ENCODE data around the gene OMG.

OMG gene

GRCh38 chr17:31321966-31322365 is 24.9 kb upstream of the OMG start:
- DNase-seq (ENCODE audit: low read depth), result no peak
- no peak for TF ChIP-seq CTCF (conservative IDR thresholded peaks at IDR 0.05; ENCODE audit: low read depth, low read length)
- no peak overlapping the region for H3K4me3 ChIP-seq (ENCODE audit: low read length)

- TF ChIP-seq CTCF (conservative IDR thresholded peaks at IDR 0.05; ENCODE audit: low read depth, low read length), result no peak
- DNase-seq (ENCODE audit: low read depth), result peak; percentile 23
- H3K4me3 ChIP-seq (ENCODE audit: low read length), result no peak within 1 kb of the TSS
Measured at GRCh38 chr17:31321481-31321880, 24.4 kb upstream of the OMG start, which contains the start of gene EVI2A. Gene EVI2A, minus strand, starts transcription at chr17:31321622. Its CDS starts 2,609 bp downstream, at chr17:31319013.

GRCh38 chr17:31320791-31321190 is 23.8 kb upstream of the OMG start:
- DNase-seq (ENCODE audit: low read depth), result no peak
- no peak overlapping the region for H3K4me3 ChIP-seq (ENCODE audit: low read length)
- TF ChIP-seq CTCF (conservative IDR thresholded peaks at IDR 0.05; ENCODE audit: low read depth, low read length), result no peak

- H3K4me3 ChIP-seq (ENCODE audit: low read length), result no peak overlapping the region
- no peak for DNase-seq (ENCODE audit: low read depth)
- TF ChIP-seq CTCF (conservative IDR thresholded peaks at IDR 0.05; ENCODE audit: low read depth, low read length), result no peak
Measured at GRCh38 chr17:31320241-31320640, 23.2 kb upstream of the OMG start.

GRCh38 chr17:31318851-31319661 is 22.0 kb upstream of the OMG start:
- H3K4me3 ChIP-seq (ENCODE audit: low read length), result no peak overlapping the region
- no peak for TF ChIP-seq CTCF (conservative IDR thresholded peaks at IDR 0.05; ENCODE audit: low read depth, low read length)
- no peak for DNase-seq (ENCODE audit: low read depth)

- no peak for DNase-seq (ENCODE audit: low read depth)
- H3K4me3 ChIP-seq (ENCODE audit: low read length), result no peak overlapping the region
- no peak for TF ChIP-seq CTCF (conservative IDR thresholded peaks at IDR 0.05; ENCODE audit: low read depth, low read length)
Measured at GRCh38 chr17:31318298-31318801, 21.3 kb upstream of the OMG start.

- no peak for TF ChIP-seq CTCF (conservative IDR thresholded peaks at IDR 0.05; ENCODE audit: low read depth, low read length)
- no peak overlapping the region for H3K4me3 ChIP-seq (ENCODE audit: low read length)
- no peak for DNase-seq (ENCODE audit: low read depth)
Measured at GRCh38 chr17:31314782-31315100, 17.7 kb upstream of the OMG start.
